Measurements from ENCODE around the gene IL17REL.

IL17REL gene

GRCh38 chr22:50027639-50028537 is 15.3 kb upstream of the IL17REL start:
- DNase-seq (ENCODE audit: low read depth in 1 of 2, low spot score in 1 of 2): peak; percentile 72 to 91
- TF ChIP-seq JUND (IDR thresholded peaks at IDR 0.05; ENCODE audit: low read depth): no peak
- in situ Hi-C loops (cut with HindIII; ENCODE audit: low pct_unique_long_range_greater_than_20kb, low sequenced_read_pairs): no loop called here

DNA sequence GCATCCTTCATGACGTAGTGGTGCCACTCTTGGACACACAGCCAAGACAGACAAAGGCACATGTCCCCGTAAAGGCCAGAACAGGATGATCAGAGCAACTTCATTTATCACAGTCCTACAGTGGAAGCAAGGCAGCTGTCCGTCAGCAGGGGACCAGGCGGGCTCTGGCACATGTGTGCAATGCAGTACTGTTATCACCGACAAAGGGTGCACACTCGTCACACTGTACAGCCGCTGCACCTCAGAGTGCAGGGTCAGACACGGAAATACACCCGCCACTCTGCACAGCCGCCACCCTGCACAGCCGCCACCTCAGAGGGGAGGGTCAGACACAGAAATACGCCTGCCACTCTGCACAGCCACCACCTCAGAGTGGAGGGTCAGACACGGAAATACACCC is 13.4 kb upstream of the IL17REL start:
- in situ Hi-C loops (cut with HindIII; ENCODE audit: low pct_unique_long_range_greater_than_20kb, low sequenced_read_pairs): no loop called here
- DNase-seq (ENCODE audit: low read depth in 1 of 2, low spot score in 1 of 2): no peak
- no peak for TF ChIP-seq JUND (IDR thresholded peaks at IDR 0.05; ENCODE audit: low read depth)

DNA sequence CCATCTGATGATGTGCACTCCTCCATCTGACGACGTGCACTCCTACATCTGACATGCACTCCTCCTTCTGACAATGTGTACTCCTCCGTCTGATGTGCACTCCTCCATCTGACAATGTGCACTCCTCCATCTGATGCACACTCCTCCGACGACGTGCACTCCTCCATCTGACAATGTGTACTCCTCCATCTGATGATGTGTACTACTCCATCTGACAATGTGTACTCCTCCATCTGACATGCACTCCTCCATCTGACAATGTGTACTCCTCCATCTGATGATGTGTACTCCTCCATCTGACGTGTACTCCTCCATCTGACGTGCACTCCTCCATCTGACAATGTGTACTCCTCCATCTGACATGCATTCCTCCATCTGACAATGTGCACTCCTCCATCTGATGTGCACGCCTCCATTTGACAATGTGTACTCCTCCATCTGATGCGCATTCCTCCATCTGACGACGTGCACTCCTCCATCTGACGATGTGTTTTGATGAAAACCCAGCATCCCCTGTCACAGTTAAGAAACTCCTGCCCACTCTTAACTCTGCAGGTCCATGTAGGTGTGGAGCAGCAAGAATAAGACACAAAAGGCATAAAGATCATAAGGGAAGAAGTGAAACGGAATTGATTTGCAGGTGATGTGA is 9.7 kb upstream of the IL17REL start:
- no peak for DNase-seq (ENCODE audit: low read depth in 1 of 2, low spot score in 1 of 2)
- in situ Hi-C loops (cut with HindIII; ENCODE audit: low pct_unique_long_range_greater_than_20kb, low sequenced_read_pairs): no loop called here
- TF ChIP-seq JUND (IDR thresholded peaks at IDR 0.05; ENCODE audit: low read depth): no peak

DNA sequence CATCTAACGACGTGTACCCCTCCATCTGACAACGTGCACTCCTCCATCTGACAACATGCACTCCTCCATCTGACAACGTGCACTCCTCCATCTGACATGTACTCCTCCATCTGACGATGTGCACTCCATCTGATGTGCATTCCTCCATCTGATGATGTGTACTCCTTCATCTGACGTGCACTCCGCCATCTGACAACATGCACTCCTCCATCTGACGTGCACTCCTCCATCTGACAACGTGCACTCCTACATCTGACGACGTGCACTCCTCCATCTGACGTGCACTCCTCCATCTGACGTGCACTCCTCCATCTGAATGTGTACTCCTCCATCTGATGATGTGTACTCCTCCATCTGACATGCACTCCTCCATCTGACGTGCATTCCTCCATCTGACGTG is 8.0 kb upstream of the IL17REL start:
- DNase-seq (ENCODE audit: low read depth in 1 of 2, low spot score in 1 of 2): no peak
- TF ChIP-seq JUND (IDR thresholded peaks at IDR 0.05; ENCODE audit: low read depth): no peak
- in situ Hi-C loops (cut with HindIII; ENCODE audit: low pct_unique_long_range_greater_than_20kb, low sequenced_read_pairs): no loop called here

GRCh38 chr22:50019316-50019715 is 6.8 kb upstream of the IL17REL start:
- in situ Hi-C loops (cut with HindIII; ENCODE audit: low pct_unique_long_range_greater_than_20kb, low sequenced_read_pairs): no loop called here
- no peak for DNase-seq (ENCODE audit: low read depth in 1 of 2, low spot score in 1 of 2)
- TF ChIP-seq JUND (IDR thresholded peaks at IDR 0.05; ENCODE audit: low read depth): no peak

GRCh38 chr22:50018608-50019285 is 6.2 kb upstream of the IL17REL start:
- no peak for TF ChIP-seq JUND (IDR thresholded peaks at IDR 0.05; ENCODE audit: low read depth)
- DNase-seq (ENCODE audit: low read depth in 1 of 2, low spot score in 1 of 2): no peak
- in situ Hi-C loops (cut with HindIII; ENCODE audit: low pct_unique_long_range_greater_than_20kb, low sequenced_read_pairs): no loop called here

DNA sequence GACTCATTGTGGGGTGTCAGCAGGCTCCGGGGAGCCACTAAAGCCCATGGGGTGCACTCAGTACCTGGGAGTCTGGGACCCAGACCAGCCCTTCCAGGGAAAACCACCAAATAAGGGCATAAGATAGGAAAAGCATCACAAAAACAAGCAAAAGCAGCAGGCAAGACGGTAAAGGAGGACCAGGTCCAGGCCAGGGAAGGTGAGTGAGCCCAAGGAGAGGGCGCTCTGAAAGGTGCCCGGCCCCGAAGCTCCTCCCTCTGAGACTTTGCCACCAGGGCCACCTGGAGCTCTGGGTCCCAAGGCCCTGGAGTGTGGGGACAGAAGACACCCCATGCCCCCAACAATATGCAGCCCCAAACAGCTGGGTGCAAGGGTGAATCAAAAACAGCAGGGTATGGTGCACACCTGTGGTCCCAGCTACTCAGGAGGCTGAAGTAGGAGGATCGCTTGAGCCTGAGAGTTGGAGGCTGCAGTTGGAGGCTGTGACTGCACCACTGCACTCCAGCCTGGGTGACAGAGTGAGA is 5.2 kb upstream of the IL17REL start:
- no peak for TF ChIP-seq JUND (IDR thresholded peaks at IDR 0.05; ENCODE audit: low read depth)
- no peak for DNase-seq (ENCODE audit: low read depth in 1 of 2, low spot score in 1 of 2)
- in situ Hi-C loops (cut with HindIII; ENCODE audit: low pct_unique_long_range_greater_than_20kb, low sequenced_read_pairs): no loop called here

DNA sequence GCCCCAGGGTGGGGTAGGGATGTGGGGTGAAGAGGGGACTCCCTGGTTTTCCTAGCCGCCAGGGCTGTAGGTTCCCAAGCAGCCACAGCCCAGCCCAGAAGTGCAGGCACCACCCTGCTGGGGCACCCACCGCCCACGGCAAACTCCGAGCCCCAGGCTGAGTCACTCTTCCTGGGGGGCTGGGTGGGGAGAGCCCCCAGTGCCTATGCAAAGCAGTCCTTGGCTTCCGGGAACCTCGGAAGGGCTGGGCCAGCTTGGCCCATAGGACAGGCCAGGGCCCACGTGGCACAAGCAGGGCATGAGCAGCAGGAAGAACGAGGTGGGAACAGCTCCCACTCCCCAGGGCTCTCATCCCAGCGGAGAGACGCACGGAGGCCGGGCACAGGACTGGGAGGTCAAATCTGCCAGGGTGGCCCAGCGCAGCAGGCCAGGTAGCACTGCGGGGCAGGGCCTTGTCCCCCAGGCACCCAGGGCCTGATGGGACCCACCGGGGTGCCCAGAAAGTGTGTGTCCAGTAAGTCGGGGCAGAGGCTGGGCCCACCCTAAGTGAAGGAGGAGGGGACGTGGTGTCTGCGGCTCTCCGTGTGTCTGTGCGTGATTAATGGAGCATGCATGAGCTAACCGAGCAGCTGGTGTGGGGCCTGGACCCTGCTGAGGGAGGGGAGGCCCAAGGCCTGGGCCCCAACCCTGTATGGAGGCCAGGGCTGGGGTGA is 4.6 kb upstream of the IL17REL start:
- no peak for TF ChIP-seq JUND (IDR thresholded peaks at IDR 0.05; ENCODE audit: low read depth)
- DNase-seq (ENCODE audit: low read depth in 1 of 2, low spot score in 1 of 2): no peak
- in situ Hi-C loops (cut with HindIII; ENCODE audit: low pct_unique_long_range_greater_than_20kb, low sequenced_read_pairs): no loop called here

- in situ Hi-C loops (cut with HindIII; ENCODE audit: low pct_unique_long_range_greater_than_20kb, low sequenced_read_pairs): no loop called here
- no peak for TF ChIP-seq JUND (IDR thresholded peaks at IDR 0.05; ENCODE audit: low read depth)
- DNase-seq (ENCODE audit: low read depth in 1 of 2, low spot score in 1 of 2): no peak
Measured at GRCh38 chr22:50016308-50016987, 3.9 kb upstream of the IL17REL start.

DNA sequence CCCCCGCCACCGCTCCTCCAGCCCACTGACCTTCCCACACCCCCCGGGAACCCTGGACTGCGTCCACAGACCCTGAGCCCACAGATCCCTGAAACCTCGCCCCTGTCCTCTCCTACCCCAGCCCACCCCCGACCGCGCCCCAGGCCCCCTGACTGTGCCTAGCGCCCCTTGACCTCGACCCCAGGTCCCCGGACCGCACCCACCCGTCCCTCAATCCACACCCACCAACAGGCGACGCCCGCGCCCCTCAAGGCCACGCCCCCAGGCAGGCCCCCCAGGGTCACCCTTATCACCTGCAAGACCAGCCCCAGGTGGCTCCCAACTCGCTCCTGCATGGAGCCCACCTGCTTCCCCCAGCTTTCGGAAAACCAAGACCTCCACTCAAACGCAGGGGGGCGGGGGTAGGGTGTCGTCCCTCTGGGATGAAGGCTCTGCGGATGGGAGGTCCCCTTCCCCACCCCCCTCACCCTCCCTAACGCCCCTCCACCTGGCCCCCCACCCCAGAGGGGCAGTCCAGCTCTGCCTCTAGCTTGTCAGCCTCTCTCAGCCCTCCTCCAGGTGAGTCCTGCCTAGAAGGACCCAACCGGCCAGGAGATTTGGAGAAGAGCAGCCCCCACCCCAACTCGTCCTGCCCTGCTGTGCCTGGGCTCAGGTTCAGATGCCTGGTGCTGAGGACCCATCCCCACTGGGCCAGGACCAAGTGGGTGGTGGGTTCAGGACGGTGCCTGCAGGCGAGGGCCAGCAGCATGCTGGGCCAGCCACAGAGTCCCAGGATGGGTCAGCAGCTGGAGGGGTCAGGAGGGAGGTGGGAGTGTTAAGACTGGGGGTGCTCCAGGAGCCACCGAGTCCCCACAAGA is 3.1 kb upstream of the IL17REL start:
- no peak for TF ChIP-seq JUND (IDR thresholded peaks at IDR 0.05; ENCODE audit: low read depth)
- DNase-seq (ENCODE audit: low read depth in 1 of 2, low spot score in 1 of 2): no peak
- in situ Hi-C loops (cut with HindIII; ENCODE audit: low pct_unique_long_range_greater_than_20kb, low sequenced_read_pairs): no loop called here
